ENCODE measurements around the gene COX7C.
A peak's percentile ranks its signal among the peaks of the same experiment; 100 is the strongest.
"Not testable (repeated sequence)": the region's sequence is repeated elsewhere in the genome, so short reads cannot be mapped to it uniquely, and the experiment has no call there.

COX7C gene

GRCh38 chr5:86631165-86631564, 13.4 kb downstream of the COX7C start:
- Mint-ChIP-seq H3K9me3 (no peaks in the 10 kb centered on the region), H3K27ac (no peak overlapping the region), H3K4me3 (no peak overlapping the region), H3K27me3 (peaks cover 7% of the 10 kb centered on the region), H3K36me3 (no peaks in the 10 kb centered on the region), H3K4me1 (no peaks in the 10 kb centered on the region)
- CTCF ChIA-PET: no interaction called here
- DNase-seq: no peak

- Mint-ChIP-seq H3K27me3 (peaks cover 6% of the 10 kb centered on the region), H3K4me1 (no peaks in the 10 kb centered on the region), H3K9me3 (no peaks in the 10 kb centered on the region), H3K36me3 (no peaks in the 10 kb centered on the region), H3K27ac (no peak overlapping the region), H3K4me3 (no peak overlapping the region)
- CTCF ChIA-PET: no interaction called here
- no peak for DNase-seq
These were observed 23.3 kb downstream of the COX7C start for GRCh38 chr5:86640998-86641397.

GRCh38 chr5:86644843-86645242, 27.1 kb downstream of the COX7C start:
- CTCF ChIA-PET: no interaction called here
- Mint-ChIP-seq H3K36me3 (no peaks in the 10 kb centered on the region), H3K4me3 (no peak overlapping the region), H3K27me3 (no peaks in the 10 kb centered on the region), H3K27ac (no peak overlapping the region), H3K9me3 (no peaks in the 10 kb centered on the region), H3K4me1 (no peaks in the 10 kb centered on the region)
- no peak for DNase-seq

- Mint-ChIP-seq H3K27ac (no peak overlapping the region), H3K4me1 (no peaks in the 10 kb centered on the region), H3K36me3 (no peaks in the 10 kb centered on the region), H3K9me3 (no peaks in the 10 kb centered on the region), H3K27me3 (no peaks in the 10 kb centered on the region), H3K4me3 (no peak overlapping the region)
- DNase-seq: no peak
- CTCF ChIA-PET: no interaction called here
These were observed 28.1 kb downstream of the COX7C start for GRCh38 chr5:86645885-86646284.

GRCh38 chr5:86646671-86647070, 28.9 kb downstream of the COX7C start:
- Mint-ChIP-seq H3K9me3 (no peaks in the 10 kb centered on the region), H3K27me3 (no peaks in the 10 kb centered on the region), H3K36me3 (no peaks in the 10 kb centered on the region), H3K4me3 (no peak overlapping the region), H3K4me1 (no peaks in the 10 kb centered on the region), H3K27ac (no peak overlapping the region)
- no peak for DNase-seq
- CTCF ChIA-PET: no interaction called here

GRCh38 chr5:86649832-86650505, 32.2 kb downstream of the COX7C start:
- Mint-ChIP-seq H3K9me3 (no peaks in the 10 kb centered on the region), H3K36me3 (no peaks in the 10 kb centered on the region), H3K27me3 (no peaks in the 10 kb centered on the region), H3K27ac (no peak overlapping the region), H3K4me3 (no peak overlapping the region), H3K4me1 (no peaks in the 10 kb centered on the region)
- DNase-seq: no peak
- CTCF ChIA-PET: no interaction called here

GRCh38 chr5:86660771-86661170, 43.0 kb downstream of the COX7C start:
- H3K4me3 Mint-ChIP-seq, H3K36me3 Mint-ChIP-seq, H3K4me1 Mint-ChIP-seq, H3K9me3 Mint-ChIP-seq, H3K27me3 Mint-ChIP-seq, CTCF ChIA-PET, H3K27ac Mint-ChIP-seq, DNase-seq: not testable (repeated sequence)

GRCh38 chr5:86664173-86664572, 46.4 kb downstream of the COX7C start:
- CTCF ChIA-PET: no interaction called here

GRCh38 chr5:86665984-86666760, 48.4 kb downstream of the COX7C start:
- CTCF ChIA-PET: no interaction called here
- Mint-ChIP-seq H3K36me3 (no peaks in the 10 kb centered on the region), H3K9me3 (peaks cover 4% of the 10 kb centered on the region), H3K27me3 (peaks cover 8% of the 10 kb centered on the region), H3K4me3 (peak overlapping the region; percentile 22), H3K4me1 (peaks cover 5% of the 10 kb centered on the region), H3K27ac (no peak overlapping the region)
- peak; percentile 27 for DNase-seq

More at GRCh38 chr5:86664173-86664572, 46.4 kb downstream of the COX7C start:
- Mint-ChIP-seq H3K36me3 (no peaks in the 10 kb centered on the region), H3K4me3 (no peak overlapping the region), H3K27ac (no peak overlapping the region), H3K4me1 (peaks cover 5% of the 10 kb centered on the region), H3K9me3 (peaks cover 4% of the 10 kb centered on the region), H3K27me3 (no peaks in the 10 kb centered on the region)
- no peak for DNase-seq

- H3K9me3 Mint-ChIP-seq: peaks cover 2% of the 10 kb centered on the region
- no peak overlapping the region for H3K4me3 Mint-ChIP-seq
- H3K4me1 Mint-ChIP-seq: peaks cover 5% of the 10 kb centered on the region
- no peak overlapping the region for H3K27ac Mint-ChIP-seq
- H3K27me3 Mint-ChIP-seq: peaks cover 8% of the 10 kb centered on the region
- no peak for DNase-seq
- CTCF ChIA-PET: no interaction called here
- H3K36me3 Mint-ChIP-seq: no peaks in the 10 kb centered on the region
These were observed 49.2 kb downstream of the COX7C start for GRCh38 chr5:86666981-86667380.
